HepG2 (cell line): ENCODE results near the gene C1QTNF12. TPM values are rescaled to one million over a fixed set of nuclear protein-coding genes. Genes with fewer than 3 reads are reported as not detected.

Experiments used
- HNRNPL ChIP-seq: fragments of 200-400 bp; formaldehyde crosslinking; IDR thresholded peaks from 2 replicates; pipeline ENCODE4 v1.6.1; 2017; ENCODE audit warnings: mild to moderate bottlenecking, low read depth, low read length
- MEIS1 ChIP-seq: sonication (generic); formaldehyde crosslinking; IDR thresholded peaks from 2 replicates; pipeline ENCODE4 v1.9.0; 2021; ENCODE audit warnings: mild to moderate bottlenecking, missing genetic modification reagents, moderate library complexity, borderline replicate concordance
- NFKBIZ ChIP-seq: IDR thresholded peaks from 2 replicates; pipeline ENCODE4 v1.6.1; 2018; ENCODE audit warnings: missing genetic modification reagents, missing compliant biosample characterization
- RORA ChIP-seq: sonication (generic); formaldehyde crosslinking; IDR thresholded peaks from 2 replicates; pipeline ENCODE4 v1.5.0; 2020; ENCODE audit warnings: mild to moderate bottlenecking, missing genetic modification reagents, moderate library complexity
- XBP1 ChIP-seq: sonication (generic); formaldehyde crosslinking; IDR thresholded peaks from 2 replicates; pipeline ENCODE4 v1.5.0; 2020; ENCODE audit warnings: missing genetic modification reagents
- ZMYM3 ChIP-seq: sonication (generic); formaldehyde crosslinking; IDR thresholded peaks from 2 replicates; pipeline ENCODE4 v1.5.1; 2020; ENCODE audit warnings: mild to moderate bottlenecking, missing genetic modification reagents
- ZNF253 ChIP-seq: sonication (generic); formaldehyde crosslinking; IDR thresholded peaks from 2 replicates; pipeline ENCODE4 v1.8.0; 2022; ENCODE audit warnings: mild to moderate bottlenecking, missing genetic modification reagents, borderline replicate concordance
- ZNF605 ChIP-seq: sonication (generic); formaldehyde crosslinking; IDR thresholded peaks from 2 replicates; pipeline ENCODE4 v1.8.0; 2022; ENCODE audit warnings: mild to moderate bottlenecking, missing genetic modification reagents
- ZSCAN12 ChIP-seq: sonication (generic); formaldehyde crosslinking; IDR thresholded peaks from 2 replicates; pipeline ENCODE4 v1.9.0; 2021; ENCODE audit warnings: mild to moderate bottlenecking, missing genetic modification reagents
- polyA plus RNA-seq, 8 experiments: library from polyadenylated mRNA; depleted of rRNA in 3 of 8; stranded (reverse) in 7 of 8; unstranded in 1 of 8; fragments of >200 nt; fragmentation: Illumina TruSeq in 4 of 8; extraction: Trizol in 4 of 8; gene quantifications; 2 replicates each; pipeline versions ENCODE4 v1.2.1 to v1.2.3, GENCODE V29; 2011 to 2016; ENCODE audit warnings: low read depth in 4 of 8, missing spikeins in 1 of 8, mixed read lengths in 1 of 8; ENCODE audit not compliant: insufficient read depth in 1 of 8
- total RNA-seq, 5 experiments: library from RNA; depleted of rRNA; stranded (reverse); fragments of >200 nt; fragmentation: Illumina TruSeq; extraction: Trizol; gene quantifications; 2 replicates each; pipeline ENCODE4 v1.2.3, GENCODE V29; 2016; ENCODE audit warnings: low read depth in 1 of 5
- TF ChIP-seq, protein P1 (sequence below): sonication (generic); formaldehyde crosslinking; IDR thresholded peaks from 2 replicates; pipeline ENCODE4 v1.5.0; 2020; ENCODE audit warnings: mild to moderate bottlenecking, missing genetic modification reagents, borderline replicate concordance
- TF ChIP-seq, protein P2 (sequence below): sonication (generic); formaldehyde crosslinking; IDR thresholded peaks from 2 replicates; pipeline ENCODE4 v1.9.0; 2021; ENCODE audit warnings: missing genetic modification reagents, borderline replicate concordance
- TF ChIP-seq, protein P3 (sequence below): sonication (generic); formaldehyde crosslinking; IDR thresholded peaks from 2 replicates; pipeline ENCODE4 v1.4.0; 2020; ENCODE audit warnings: mild to moderate bottlenecking, missing genetic modification reagents
- TF ChIP-seq, protein P4 (sequence below): IDR thresholded peaks from 2 replicates; pipeline ENCODE4 v1.6.1; 2016; ENCODE audit warnings: low read depth, borderline replicate concordance

C1QTNF12 gene
- total and polyA plus RNA-seq, 2 of the 13 experiments (the other 11 are each of a cell fraction or from before 2014, with no cell fraction given) = 0.18 to 0.64 TPM

DNA sequence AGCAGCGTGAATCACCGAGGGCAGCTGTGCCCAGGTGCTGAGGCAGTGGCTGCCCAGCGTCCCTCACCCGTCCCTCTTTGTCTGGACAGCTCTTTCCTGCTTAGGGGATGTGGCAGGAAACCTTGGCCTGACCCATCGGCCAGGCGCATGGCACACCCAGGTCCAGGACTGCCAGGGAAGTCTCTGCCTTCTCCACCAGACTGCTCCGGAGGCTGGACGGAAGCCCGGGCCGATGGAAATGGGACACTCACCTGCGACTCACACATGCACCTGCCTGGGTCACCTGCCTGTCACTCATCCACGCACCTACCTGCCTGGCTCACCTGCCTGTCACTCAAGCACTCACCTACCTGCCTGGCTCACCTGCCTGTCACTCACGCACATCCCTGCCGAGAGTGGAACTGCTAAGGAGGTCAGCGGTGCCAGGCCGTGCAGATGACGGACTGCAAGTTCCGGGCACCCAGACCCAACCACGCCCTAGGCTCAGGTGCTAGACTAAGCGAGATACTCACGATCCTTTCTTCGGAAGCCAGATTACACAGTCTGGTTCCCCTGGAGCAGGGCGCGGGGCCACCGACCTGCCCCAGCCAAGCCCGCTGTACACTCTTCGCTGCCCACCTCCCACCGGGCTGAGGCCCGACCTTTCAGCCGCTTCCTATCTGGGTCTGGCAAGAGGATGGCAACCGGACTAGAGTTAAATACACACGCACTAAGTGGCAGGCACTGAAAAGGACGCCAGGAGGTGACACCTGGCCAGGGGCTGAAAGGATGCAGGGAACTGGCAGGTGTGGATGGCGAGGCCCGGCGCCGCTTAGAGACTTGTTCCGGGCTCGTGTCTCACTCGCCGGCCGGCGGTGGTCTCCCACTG, 26.1 kb upstream of the C1QTNF12 start (continued):
- TF ChIP-seq, protein P1, sequence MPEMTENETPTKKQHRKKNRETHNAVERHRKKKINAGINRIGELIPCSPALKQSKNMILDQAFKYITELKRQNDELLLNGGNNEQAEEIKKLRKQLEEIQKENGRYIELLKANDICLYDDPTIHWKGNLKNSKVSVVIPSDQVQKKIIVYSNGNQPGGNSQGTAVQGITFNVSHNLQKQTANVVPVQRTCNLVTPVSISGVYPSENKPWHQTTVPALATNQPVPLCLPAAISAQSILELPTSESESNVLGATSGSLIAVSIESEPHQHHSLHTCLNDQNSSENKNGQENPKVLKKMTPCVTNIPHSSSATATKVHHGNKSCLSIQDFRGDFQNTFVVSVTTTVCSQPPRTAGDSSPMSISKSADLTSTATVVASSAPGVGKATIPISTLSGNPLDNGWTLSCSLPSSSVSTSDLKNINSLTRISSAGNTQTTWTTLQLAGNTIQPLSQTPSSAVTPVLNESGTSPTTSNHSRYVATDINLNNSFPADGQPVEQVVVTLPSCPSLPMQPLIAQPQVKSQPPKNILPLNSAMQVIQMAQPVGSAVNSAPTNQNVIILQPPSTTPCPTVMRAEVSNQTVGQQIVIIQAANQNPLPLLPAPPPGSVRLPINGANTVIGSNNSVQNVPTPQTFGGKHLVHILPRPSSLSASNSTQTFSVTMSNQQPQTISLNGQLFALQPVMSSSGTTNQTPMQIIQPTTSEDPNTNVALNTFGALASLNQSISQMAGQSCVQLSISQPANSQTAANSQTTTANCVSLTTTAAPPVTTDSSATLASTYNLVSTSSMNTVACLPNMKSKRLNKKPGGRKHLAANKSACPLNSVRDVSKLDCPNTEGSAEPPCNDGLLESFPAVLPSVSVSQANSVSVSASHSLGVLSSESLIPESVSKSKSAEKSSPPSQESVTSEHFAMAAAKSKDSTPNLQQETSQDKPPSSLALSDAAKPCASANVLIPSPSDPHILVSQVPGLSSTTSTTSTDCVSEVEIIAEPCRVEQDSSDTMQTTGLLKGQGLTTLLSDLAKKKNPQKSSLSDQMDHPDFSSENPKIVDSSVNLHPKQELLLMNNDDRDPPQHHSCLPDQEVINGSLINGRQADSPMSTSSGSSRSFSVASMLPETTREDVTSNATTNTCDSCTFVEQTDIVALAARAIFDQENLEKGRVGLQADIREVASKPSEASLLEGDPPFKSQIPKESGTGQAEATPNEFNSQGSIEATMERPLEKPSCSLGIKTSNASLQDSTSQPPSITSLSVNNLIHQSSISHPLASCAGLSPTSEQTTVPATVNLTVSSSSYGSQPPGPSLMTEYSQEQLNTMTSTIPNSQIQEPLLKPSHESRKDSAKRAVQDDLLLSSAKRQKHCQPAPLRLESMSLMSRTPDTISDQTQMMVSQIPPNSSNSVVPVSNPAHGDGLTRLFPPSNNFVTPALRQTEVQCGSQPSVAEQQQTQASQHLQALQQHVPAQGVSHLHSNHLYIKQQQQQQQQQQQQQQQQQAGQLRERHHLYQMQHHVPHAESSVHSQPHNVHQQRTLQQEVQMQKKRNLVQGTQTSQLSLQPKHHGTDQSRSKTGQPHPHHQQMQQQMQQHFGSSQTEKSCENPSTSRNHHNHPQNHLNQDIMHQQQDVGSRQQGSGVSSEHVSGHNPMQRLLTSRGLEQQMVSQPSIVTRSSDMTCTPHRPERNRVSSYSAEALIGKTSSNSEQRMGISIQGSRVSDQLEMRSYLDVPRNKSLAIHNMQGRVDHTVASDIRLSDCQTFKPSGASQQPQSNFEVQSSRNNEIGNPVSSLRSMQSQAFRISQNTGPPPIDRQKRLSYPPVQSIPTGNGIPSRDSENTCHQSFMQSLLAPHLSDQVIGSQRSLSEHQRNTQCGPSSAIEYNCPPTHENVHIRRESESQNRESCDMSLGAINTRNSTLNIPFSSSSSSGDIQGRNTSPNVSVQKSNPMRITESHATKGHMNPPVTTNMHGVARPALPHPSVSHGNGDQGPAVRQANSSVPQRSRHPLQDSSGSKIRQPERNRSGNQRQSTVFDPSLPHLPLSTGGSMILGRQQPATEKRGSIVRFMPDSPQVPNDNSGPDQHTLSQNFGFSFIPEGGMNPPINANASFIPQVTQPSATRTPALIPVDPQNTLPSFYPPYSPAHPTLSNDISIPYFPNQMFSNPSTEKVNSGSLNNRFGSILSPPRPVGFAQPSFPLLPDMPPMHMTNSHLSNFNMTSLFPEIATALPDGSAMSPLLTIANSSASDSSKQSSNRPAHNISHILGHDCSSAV (CRISPR knock-in tag) = no peak
- TF ChIP-seq RORA (CRISPR knock-in tag) (no peak), ZNF253 (CRISPR knock-in tag) (no peak), MEIS1 (CRISPR knock-in tag) (peak; percentile 69; the same call in 1 of the 2 replicates), HNRNPL (0 out of 2 replicates have a peak, but pooled peaks have one; percentile 22), ZMYM3 (CRISPR knock-in tag) (no peak), XBP1 (CRISPR knock-in tag) (no peak), NFKBIZ (CRISPR knock-in tag) (no peak), ZNF605 (CRISPR knock-in tag) (0 out of 2 replicates have a peak, but pooled peaks have one; percentile 8), ZSCAN12 (no peak)
- TF ChIP-seq, protein P2, sequence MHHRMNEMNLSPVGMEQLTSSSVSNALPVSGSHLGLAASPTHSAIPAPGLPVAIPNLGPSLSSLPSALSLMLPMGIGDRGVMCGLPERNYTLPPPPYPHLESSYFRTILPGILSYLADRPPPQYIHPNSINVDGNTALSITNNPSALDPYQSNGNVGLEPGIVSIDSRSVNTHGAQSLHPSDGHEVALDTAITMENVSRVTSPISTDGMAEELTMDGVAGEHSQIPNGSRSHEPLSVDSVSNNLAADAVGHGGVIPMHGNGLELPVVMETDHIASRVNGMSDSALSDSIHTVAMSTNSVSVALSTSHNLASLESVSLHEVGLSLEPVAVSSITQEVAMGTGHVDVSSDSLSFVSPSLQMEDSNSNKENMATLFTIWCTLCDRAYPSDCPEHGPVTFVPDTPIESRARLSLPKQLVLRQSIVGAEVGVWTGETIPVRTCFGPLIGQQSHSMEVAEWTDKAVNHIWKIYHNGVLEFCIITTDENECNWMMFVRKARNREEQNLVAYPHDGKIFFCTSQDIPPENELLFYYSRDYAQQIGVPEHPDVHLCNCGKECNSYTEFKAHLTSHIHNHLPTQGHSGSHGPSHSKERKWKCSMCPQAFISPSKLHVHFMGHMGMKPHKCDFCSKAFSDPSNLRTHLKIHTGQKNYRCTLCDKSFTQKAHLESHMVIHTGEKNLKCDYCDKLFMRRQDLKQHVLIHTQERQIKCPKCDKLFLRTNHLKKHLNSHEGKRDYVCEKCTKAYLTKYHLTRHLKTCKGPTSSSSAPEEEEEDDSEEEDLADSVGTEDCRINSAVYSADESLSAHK = no peak
- TF ChIP-seq, protein P3, sequence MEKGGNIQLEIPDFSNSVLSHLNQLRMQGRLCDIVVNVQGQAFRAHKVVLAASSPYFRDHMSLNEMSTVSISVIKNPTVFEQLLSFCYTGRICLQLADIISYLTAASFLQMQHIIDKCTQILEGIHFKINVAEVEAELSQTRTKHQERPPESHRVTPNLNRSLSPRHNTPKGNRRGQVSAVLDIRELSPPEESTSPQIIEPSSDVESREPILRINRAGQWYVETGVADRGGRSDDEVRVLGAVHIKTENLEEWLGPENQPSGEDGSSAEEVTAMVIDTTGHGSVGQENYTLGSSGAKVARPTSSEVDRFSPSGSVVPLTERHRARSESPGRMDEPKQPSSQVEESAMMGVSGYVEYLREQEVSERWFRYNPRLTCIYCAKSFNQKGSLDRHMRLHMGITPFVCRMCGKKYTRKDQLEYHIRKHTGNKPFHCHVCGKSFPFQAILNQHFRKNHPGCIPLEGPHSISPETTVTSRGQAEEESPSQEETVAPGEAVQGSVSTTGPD (CRISPR knock-in tag) = no peak
- TF ChIP-seq, protein P4, sequence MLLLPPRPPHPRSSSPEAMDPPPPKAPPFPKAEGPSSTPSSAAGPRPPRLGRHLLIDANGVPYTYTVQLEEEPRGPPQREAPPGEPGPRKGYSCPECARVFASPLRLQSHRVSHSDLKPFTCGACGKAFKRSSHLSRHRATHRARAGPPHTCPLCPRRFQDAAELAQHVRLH (CRISPR knock-in tag) = no peak
